Measurements from ENCODE around the gene ST6GALNAC1. TPM values are rescaled to one million over a fixed set of nuclear protein-coding genes. Genes with fewer than 3 reads are reported as not detected.

Gene ST6GALNAC1
- total and polyA plus RNA-seq, 2 donors (not counting 3 experiments of a cell fraction or from before 2014, with no cell fraction given): 0.19 to 0.55 TPM

DNA sequence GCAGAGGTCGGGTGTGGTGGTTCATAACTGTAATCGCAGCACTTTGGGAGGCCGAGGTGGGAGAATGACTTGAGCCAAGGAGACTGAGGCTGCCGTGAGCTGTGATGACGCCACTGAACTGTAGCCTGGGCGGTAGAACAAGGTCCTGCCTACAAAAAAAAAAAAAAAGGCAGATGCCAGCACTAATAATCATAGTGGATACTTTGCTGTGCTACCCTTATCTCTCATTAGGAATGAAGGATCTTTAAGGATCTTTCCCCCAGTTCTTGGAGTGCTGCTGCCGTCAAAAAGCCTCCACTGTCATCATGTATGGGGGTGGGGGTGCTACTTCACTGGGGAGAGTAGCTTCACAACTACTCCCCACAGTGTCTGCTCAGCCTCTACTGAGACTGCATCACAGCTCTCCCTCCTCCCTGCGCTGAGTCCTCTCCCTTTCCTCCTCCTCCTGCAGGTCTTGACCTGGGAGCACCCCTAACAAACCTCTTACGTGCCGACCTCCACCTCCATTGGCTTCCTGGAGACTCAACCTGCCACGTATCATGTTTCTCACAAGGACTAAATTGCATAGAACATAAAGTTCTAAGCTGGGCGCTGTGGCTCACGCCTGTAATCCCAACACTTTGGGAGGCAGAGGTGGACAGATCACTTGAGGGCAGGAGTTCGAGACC is 24.4 kb upstream of the ST6GALNAC1 start:
- FAIRE-seq (no peak), DNase-seq (ENCODE audit: low read depth, low spot score) (no peak)
- H3K79me2 ChIP-seq (ENCODE audit: control insufficient read depth, insufficient read depth, low read length): no peaks in the 10 kb centered on the region
- no peak overlapping the region for H3K27ac ChIP-seq (ENCODE audit: insufficient read depth, low read depth, low read length)
- no peak overlapping the region for H3K9ac ChIP-seq (replicated peaks; ENCODE audit: extremely low read depth, insufficient read depth, low read length)
- intact Hi-C loops (cut with micrococcal nuclease) (no loop called here), dilution Hi-C loops (cut with MboI; ENCODE audit: extremely low pct_ligation_motif_present, low sequenced_read_pairs) (no loop called here)
- no peaks in the 10 kb centered on the region for H3K36me3 ChIP-seq (ENCODE audit: control insufficient read depth in 2 of 2, extremely low read depth in 1 of 2, insufficient read depth in 2 of 2, low read length in 2 of 2)
- peaks cover 5 to 10% of the 10 kb centered on the region in 2 experiments for H3K27me3 ChIP-seq (ENCODE audit: control insufficient read depth in 2 of 2, insufficient read depth in 2 of 2, low read length in 2 of 2)
- TF ChIP-seq GATA2 (IDR thresholded peaks at IDR 0.05; ENCODE audit: insufficient read depth, insufficient read length, low read depth, low read length): no peak
- TF ChIP-seq FOS (IDR thresholded peaks at IDR 0.05; ENCODE audit: borderline replicate concordance, insufficient read depth, low read length): no peak
- TF ChIP-seq JUN (IDR thresholded peaks at IDR 0.05; ENCODE audit: borderline replicate concordance, insufficient read depth, insufficient read length, low read depth): no peak
- TF ChIP-seq POLR2A (IDR thresholded peaks at IDR 0.05; ENCODE audit: low read depth, low read length): no peak
- TF ChIP-seq EZH2 (IDR thresholded peaks at IDR 0.05; ENCODE audit: borderline replicate concordance, low read depth, low read length, severe bottlenecking): no peak
- TF ChIP-seq, protein P1, sequence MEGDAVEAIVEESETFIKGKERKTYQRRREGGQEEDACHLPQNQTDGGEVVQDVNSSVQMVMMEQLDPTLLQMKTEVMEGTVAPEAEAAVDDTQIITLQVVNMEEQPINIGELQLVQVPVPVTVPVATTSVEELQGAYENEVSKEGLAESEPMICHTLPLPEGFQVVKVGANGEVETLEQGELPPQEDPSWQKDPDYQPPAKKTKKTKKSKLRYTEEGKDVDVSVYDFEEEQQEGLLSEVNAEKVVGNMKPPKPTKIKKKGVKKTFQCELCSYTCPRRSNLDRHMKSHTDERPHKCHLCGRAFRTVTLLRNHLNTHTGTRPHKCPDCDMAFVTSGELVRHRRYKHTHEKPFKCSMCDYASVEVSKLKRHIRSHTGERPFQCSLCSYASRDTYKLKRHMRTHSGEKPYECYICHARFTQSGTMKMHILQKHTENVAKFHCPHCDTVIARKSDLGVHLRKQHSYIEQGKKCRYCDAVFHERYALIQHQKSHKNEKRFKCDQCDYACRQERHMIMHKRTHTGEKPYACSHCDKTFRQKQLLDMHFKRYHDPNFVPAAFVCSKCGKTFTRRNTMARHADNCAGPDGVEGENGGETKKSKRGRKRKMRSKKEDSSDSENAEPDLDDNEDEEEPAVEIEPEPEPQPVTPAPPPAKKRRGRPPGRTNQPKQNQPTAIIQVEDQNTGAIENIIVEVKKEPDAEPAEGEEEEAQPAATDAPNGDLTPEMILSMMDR (IDR thresholded peaks at IDR 0.05; ENCODE audit: extremely low read depth in 1 of 2, insufficient read depth in 1 of 2, low read depth in 1 of 2, low read length in 2 of 2): no peak
- TF ChIP-seq, protein P2, sequence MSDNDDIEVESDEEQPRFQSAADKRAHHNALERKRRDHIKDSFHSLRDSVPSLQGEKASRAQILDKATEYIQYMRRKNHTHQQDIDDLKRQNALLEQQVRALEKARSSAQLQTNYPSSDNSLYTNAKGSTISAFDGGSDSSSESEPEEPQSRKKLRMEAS (IDR thresholded peaks at IDR 0.05; ENCODE audit: insufficient read depth, insufficient read length): no peak
- TF ChIP-seq POLR2AphosphoS5 (IDR thresholded peaks at IDR 0.05; ENCODE audit: insufficient read depth, low read depth, low read length): no peak
- no peak for TF ChIP-seq MYC (IDR thresholded peaks at IDR 0.05; ENCODE audit: low read depth, low read length)
- H3K4me1 ChIP-seq (ENCODE audit: control insufficient read depth, extremely low read depth, insufficient read depth, low read length): peaks cover 11% of the 10 kb centered on the region
- CTCF ChIA-PET: interaction anchor here (0.6 to 0.9 kb wide), 2 partner anchors 13 to 82 kb away, joined by 3 read pairs; partner anchors contain the start of gene ST6GALNAC2
- H3K9me3 ChIP-seq (replicated peaks; ENCODE audit: control insufficient read depth, insufficient read depth, low read length): no peaks in the 10 kb centered on the region
- H3K4me2 ChIP-seq (ENCODE audit: insufficient read depth, low read length): no peak overlapping the region
- H4K20me1 ChIP-seq (replicated peaks; ENCODE audit: control insufficient read depth, extremely low read depth, insufficient read depth, low read length): no peaks in the 10 kb centered on the region
- H3K4me3 ChIP-seq (replicated peaks in 1 of 3; ENCODE audit: insufficient read depth in 1 of 3, low read depth in 1 of 3, low read length in 3 of 3): no peak overlapping the region
- no TSS peak for BruUV-seq (replicated peaks)
- POLR2A ChIA-PET: no interaction called here
- no peaks in the 10 kb centered on the region for H3K9me1 ChIP-seq (replicated peaks; ENCODE audit: control insufficient read depth, extremely low read depth, insufficient read depth, low read length)
- H2AFZ ChIP-seq (ENCODE audit: low read depth, low read length): no peak overlapping the region

Measured in endothelial cell of umbilical vein (primary cell).